GM21825 (cell line): ENCODE results near the gene CNOT6.
"Not testable (repeated sequence)": the region's sequence is repeated elsewhere in the genome, so short reads cannot be mapped to it uniquely, and the experiment has no call there.

Experiments
- ATAC-seq: cut with Tn5 transposase; IDR thresholded peaks from one replicate; pipeline ENCODE4 v1.9.1; 2021; ENCODE audit warnings: mild to moderate bottlenecking, moderate library complexity; ENCODE audit not compliant: unreplicated experiment

The CNOT6 gene

GRCh38 chr5:180515974-180516373 is 21.8 kb downstream of the CNOT6 start:
- ATAC-seq: not testable (repeated sequence)

- ATAC-seq: no peak
Observed at GRCh38 chr5:180516440-180516839, 22.3 kb downstream of the CNOT6 start.

GRCh38 chr5:180519098-180519497 is 24.9 kb downstream of the CNOT6 start:
- no peak for ATAC-seq

GRCh38 chr5:180521101-180521500 is 26.9 kb downstream of the CNOT6 start:
- ATAC-seq: no peak

GRCh38 chr5:180521591-180521990 is 27.4 kb downstream of the CNOT6 start:
- no peak for ATAC-seq

- no peak for ATAC-seq
Observed at GRCh38 chr5:180522330-180522729, 28.2 kb downstream of the CNOT6 start.

GRCh38 chr5:180523629-180524466 is 29.7 kb downstream of the CNOT6 start:
- ATAC-seq: no peak

- ATAC-seq: no peak
Observed at GRCh38 chr5:180525399-180525798, 31.2 kb downstream of the CNOT6 start.

GRCh38 chr5:180526269-180526668 is 32.1 kb downstream of the CNOT6 start:
- ATAC-seq: no peak

- ATAC-seq: no peak
Observed at GRCh38 chr5:180527659-180528058, 33.5 kb downstream of the CNOT6 start.

GRCh38 chr5:180531036-180531585 is 36.9 kb downstream of the CNOT6 start:
- not testable (repeated sequence) for ATAC-seq

GRCh38 chr5:180532268-180532667 is 38.1 kb downstream of the CNOT6 start:
- no peak for ATAC-seq

GRCh38 chr5:180533845-180534244 is 39.7 kb downstream of the CNOT6 start:
- no peak for ATAC-seq

- no peak for ATAC-seq
Observed at GRCh38 chr5:180535573-180535972, 41.4 kb downstream of the CNOT6 start.

- ATAC-seq: peak; percentile 76
Observed at GRCh38 chr5:180540050-180540694, 46.0 kb downstream of the CNOT6 start.

- no peak for ATAC-seq
Observed at GRCh38 chr5:180541710-180542109, 47.5 kb downstream of the CNOT6 start.

- no peak for ATAC-seq
Observed at GRCh38 chr5:180545248-180545647, 51.1 kb downstream of the CNOT6 start.

- ATAC-seq: no peak
Observed at GRCh38 chr5:180548563-180548962, 54.4 kb downstream of the CNOT6 start.

GRCh38 chr5:180553530-180553929 is 59.4 kb downstream of the CNOT6 start:
- ATAC-seq: no peak

- no peak for ATAC-seq
Observed at GRCh38 chr5:180555168-180555921, 61.2 kb downstream of the CNOT6 start.

- no peak for ATAC-seq
Observed at GRCh38 chr5:180557217-180557809, 63.1 kb downstream of the CNOT6 start.
